ENCODE results near the gene CHRNA4.

- TF ChIP-seq ZNF274 (IDR thresholded peaks at IDR 0.05; ENCODE audit: low read depth, low read length) (no peak), YY1 (IDR thresholded peaks at IDR 0.05; ENCODE audit: insufficient read depth, insufficient read length) (no peak), SUZ12 (IDR thresholded peaks at IDR 0.05; ENCODE audit: extremely low read depth, insufficient read depth, insufficient read length) (no peak)
Measured at GRCh38 chr20:63347081-63347741, 13.9 kb downstream of the CHRNA4 start.

Measured in NT2/D1 (cell line).